Right ventricle myocardium inferior (tissue), 1 donor: ENCODE measurements around the gene BMP7. TPM values are rescaled to one million over a fixed set of nuclear protein-coding genes. Genes with fewer than 3 reads are reported as not detected.
A peak's percentile ranks its signal among the peaks of the same experiment; 100 is the strongest.

Experiments
- ATAC-seq: fragments of 200-7000 bp; cut with Tn5 transposase; one replicate; pipeline ENCODE4 v1.9.1; 2020; ENCODE audit warnings: mild to moderate bottlenecking, moderate library complexity
- DNase-seq: peaks from one replicate; pipeline ENCODE4 v3.0.0; 2021; ENCODE audit errors: missing footprints
- intact Hi-C: fragments of 100-400 bp; cut with DNase I; formaldehyde crosslinking; loops from one replicate; pipeline ENCODE4 v1.11.0; 2022
- total RNA-seq: library from RNA; stranded (reverse); fragmentation: NEBNext Ultra II Directional; extraction: Animal tissue kit (Norgen Biotek cat#: 25700); gene quantifications from one replicate; pipeline ENCODE4 v1.2.1, GENCODE V29; 2021
- donor health status: DM: no; HTN: yes; CAD: no; lungs with severe emphysema.

BMP7 gene
- total RNA-seq, 1 donor from 2014 or later, result 27.2 TPM

GRCh38 chr20:57153238-57153905 lies 113.1 kb downstream of the BMP7 start:
- intact Hi-C loops, result no loop called here
- ATAC-seq, result no peak
- DNase-seq, result no peak

- DNase-seq (no peak), ATAC-seq (no peak)
- intact Hi-C loops, result no loop called here
Measured at GRCh38 chr20:57152557-57152956, 113.9 kb downstream of the BMP7 start.

- intact Hi-C loops, result no loop called here
Measured at GRCh38 chr20:57150559-57150958, 115.9 kb downstream of the BMP7 start.

DNA sequence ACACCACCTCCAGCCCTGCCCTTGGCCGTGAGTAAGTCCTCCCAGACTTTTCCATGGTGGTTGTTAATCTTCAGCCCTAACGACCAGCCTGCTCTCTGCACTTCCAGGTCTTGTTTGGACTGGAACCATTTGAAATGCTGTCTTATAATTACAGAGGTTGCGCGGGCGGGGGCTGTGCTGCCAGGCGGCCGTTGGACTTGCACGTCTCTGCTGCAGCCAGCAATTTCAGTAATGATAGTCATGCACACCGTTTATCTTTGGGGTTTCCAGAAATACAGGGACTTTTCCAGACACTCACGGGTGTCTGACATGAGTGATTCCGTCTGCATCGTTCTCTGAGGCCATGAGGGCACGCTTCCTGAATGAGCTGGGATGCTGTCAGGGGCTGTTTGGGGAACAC lies 118.2 kb downstream of the BMP7 start:
- peak; percentile 77 for ATAC-seq
- no peak for DNase-seq
- intact Hi-C loops, result no loop called here

More at GRCh38 chr20:57150559-57150958, 115.9 kb downstream of the BMP7 start:
- DNase-seq (no peak), ATAC-seq (no peak)

DNA sequence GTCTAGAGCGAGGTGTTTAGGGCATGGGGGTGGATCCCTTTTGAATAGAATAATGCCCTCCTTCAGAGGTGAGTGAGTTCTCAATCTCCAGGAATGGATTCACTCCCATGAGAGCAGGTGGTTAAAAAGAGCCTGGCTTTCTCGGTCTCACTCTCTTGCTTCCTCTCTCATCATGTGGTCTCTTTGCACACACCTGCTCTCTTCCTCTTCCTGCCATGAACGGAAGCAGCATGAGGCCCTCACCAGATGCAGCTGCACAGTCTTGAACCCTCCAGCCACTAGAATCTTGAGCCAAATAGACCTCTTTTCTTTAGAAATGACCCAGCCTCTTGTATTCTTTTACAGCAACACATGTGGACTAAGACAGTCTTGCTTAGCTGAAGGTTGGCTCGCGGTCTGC lies 119.3 kb downstream of the BMP7 start:
- DNase-seq (no peak), ATAC-seq (no peak)
- intact Hi-C loops, result no loop called here

DNA sequence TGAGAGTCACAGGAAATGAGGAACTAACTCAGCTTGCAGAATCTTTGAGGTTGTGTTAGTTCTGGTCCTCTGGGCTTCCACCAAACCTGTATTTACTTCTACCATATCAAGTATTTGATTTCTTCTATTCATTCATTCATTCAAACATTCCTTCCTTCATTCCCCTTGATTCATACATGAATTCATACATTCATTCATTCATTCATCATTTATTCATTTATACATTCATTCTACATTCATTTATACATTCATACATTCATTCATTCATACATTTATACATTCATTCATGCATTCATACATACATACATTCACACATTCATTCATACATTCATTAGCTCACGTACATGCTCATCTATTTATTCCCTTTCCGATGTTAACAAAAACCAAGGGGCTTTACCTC lies 120.3 kb downstream of the BMP7 start:
- intact Hi-C loops, result no loop called here
- DNase-seq (no peak), ATAC-seq (no peak)

DNA sequence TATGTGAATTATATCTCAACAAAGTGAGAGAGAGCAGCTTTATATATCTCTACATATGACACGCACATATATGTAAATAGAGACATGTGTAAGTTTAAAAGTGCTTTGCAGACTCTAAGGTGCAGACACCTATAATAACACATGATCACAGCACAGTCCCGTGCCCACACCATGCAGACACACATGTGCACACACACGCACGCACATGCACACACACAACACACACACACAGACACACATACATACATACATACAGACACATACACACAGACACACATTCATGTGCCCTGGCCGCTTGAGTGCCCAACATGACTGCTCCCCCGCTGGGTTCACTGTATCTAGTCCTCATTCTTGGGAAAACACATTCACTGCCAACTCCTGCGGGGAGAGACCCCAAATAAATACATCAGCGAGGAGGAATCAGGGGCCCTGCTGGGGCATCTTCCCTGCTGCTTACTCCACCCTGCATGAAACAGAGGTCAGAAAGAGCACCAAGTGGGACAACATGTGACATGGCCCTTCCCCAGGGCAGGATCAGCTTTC lies 121.3 kb downstream of the BMP7 start:
- DNase-seq, result no peak
- ATAC-seq, result no peak
- intact Hi-C loops, result no loop called here

- DNase-seq (no peak), ATAC-seq (no peak)
- intact Hi-C loops, result no loop called here
Measured at GRCh38 chr20:57143173-57143572, 123.3 kb downstream of the BMP7 start.

GRCh38 chr20:57142667-57143066 lies 123.8 kb downstream of the BMP7 start:
- intact Hi-C loops, result no loop called here
- no peak for ATAC-seq
- DNase-seq, result no peak

DNA sequence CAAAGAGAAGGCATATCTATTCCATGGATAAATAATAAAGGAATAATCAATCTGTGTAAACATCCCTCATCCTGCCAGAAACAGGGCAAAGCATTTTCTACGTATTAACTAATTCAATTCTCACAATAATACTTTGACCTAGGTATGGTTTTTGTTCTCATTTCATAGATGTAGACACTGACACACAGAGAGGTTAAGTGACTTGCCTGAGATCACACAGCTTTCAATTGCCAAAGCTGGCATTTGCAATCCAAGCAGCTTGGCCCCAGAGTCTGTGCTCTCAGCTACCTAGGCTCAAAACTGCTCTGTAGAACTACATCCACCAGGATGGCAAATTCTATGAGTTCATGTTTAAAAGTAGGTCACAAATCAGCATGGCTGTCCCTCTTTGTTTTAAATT lies 124.9 kb downstream of the BMP7 start:
- DNase-seq (no peak), ATAC-seq (no peak)
- intact Hi-C loops, result no loop called here

GRCh38 chr20:57140416-57140965 lies 126.0 kb downstream of the BMP7 start:
- DNase-seq (no peak), ATAC-seq (no peak)
- intact Hi-C loops, result no loop called here

DNA sequence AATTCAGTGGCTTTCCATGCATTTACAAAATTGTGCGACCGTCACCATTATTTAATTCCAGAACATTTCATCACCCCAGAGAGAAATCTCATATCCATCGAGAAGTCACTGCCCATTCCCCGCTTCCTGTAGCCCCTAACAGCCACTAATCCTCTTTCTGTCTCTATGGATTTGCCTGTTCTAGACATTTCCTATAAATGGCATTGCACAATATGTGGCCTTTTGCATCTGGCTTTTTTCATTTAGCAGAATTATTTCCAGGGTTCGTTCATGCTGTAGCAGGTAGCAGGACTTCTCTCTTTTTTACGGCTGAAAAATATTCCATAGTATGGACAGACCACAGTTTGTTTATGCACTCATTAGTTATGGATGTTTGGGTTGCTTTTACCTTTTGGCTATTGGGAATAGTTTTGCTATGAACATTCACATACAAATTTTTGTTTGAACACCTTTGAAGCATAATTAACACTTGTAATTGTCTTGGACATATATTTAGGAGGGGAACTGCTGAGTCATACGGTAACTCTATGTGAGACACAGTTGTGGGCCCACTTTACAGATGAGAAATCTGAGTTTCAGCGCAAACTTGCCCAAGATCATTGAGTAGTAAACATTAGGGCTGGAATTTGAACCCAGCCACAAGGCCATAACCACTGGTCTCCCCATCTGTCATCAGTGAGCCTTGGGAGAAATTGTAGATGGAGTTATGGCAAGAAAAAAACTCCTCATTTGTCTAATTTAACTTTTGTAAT lies 126.9 kb downstream of the BMP7 start:
- intact Hi-C loops, result no loop called here
- DNase-seq (no peak), ATAC-seq (no peak)

DNA sequence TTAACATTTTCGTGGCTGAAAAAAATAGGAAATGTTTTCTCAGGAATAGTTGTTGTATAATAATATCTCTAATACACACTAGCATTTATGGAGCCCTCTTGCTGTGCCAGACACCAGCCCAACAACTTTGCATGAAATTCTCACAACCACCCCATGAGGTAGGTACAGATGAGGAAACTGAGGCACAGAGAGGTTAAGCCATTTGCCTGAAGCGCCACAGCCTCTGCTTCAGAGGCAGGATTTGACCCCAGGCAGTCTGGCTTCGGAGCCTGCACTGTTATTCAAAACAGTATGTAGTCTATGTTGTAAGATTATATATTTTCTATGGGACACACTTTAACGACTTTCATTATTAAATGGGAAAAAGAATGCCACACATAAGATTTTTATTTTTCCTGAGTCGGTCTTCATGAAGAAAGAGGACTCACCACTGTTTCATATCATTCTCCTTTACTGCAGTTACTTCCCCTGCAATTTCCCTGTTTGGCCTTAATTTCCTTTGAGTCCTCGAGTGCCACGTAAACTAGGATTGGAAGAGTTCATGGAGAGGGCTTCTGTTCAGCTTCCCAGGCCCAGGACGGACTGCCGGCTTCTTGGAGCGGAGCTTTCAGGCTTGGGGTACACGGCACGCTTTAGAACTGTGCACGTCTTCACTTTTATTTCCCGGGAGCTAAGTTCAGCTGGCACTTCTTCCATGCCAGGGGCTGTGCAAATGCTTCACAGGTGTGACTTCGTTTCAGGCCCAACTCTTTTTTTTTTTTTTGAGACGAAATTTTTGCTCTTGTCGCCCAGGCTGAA lies 128.0 kb downstream of the BMP7 start:
- intact Hi-C loops, result no loop called here
- ATAC-seq (no peak), DNase-seq (no peak)

GRCh38 chr20:57137676-57138075 lies 128.8 kb downstream of the BMP7 start:
- intact Hi-C loops, result no loop called here
- DNase-seq (no peak), ATAC-seq (no peak)

GRCh38 chr20:57136734-57137133 lies 129.7 kb downstream of the BMP7 start:
- ATAC-seq (no peak), DNase-seq (no peak)
- intact Hi-C loops, result no loop called here

- ATAC-seq (no peak), DNase-seq (no peak)
- intact Hi-C loops, result no loop called here
Measured at GRCh38 chr20:57135875-57136274, 130.6 kb downstream of the BMP7 start.

DNA sequence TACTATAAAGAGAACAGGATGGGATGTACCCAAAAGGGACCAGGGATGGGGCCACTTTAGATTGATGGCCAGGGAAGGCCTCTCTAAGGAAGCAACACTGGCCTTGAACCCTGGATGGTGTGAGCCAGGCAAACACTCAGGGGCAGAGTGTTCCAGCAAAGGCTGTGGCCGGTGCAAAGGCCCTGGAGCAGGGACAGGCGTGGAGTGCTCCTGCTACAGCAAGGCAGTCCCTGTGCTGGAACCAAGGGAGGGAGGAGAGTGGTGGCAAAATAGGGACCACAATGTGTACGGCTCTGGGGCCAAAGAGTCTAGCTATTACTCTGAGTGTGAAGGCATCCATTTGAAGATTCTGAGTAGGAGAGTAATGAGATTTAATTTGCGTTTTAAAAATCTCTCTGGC lies 131.6 kb downstream of the BMP7 start:
- intact Hi-C loops, result no loop called here
- no peak for ATAC-seq

DNA sequence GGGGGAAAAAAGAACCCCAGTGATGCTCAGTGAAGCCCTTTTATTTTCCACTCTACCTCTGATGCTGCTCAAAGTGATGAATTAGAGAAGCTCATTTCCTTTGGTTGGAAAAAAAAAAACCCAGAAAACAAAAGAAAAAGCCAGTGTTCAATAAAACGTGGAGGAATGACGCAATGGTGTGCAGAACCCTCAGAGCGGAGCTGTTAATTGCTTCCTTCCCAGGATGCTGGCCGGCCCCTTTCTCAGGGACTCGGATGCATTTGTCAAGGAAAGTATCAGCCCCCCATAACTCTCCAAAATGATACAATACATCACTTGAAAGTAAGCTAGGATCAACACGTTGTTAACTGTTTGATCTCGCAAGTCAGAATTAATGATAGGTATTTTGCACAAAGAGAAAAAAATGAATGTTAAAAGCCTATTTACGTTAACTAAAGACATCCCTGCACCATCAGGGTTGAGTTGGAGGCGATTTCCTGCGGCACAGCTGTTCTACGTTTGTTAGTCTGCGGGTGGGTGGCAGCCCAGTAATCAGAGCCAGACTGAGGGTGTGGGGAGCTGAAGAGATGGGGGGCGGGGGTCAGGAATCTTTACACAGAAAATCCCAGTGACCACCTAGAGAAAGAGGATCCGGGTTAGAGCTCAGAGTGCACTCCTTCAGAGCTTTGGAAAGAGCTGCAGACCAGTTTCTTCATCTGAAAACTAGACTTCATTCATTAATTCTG lies 132.4 kb downstream of the BMP7 start:
- intact Hi-C loops, result no loop called here
- DNase-seq, result no peak

More for the DNA sequence above, 131.6 kb downstream of the BMP7 start:
- no peak for DNase-seq

More for the DNA sequence above, 132.4 kb downstream of the BMP7 start:
- no peak for ATAC-seq
